ENCODE data around the gene CD151. TPM values are rescaled to one million over a fixed set of nuclear protein-coding genes. Genes with fewer than 3 reads are reported as not detected.

CD151 gene
- polyA plus RNA-seq, 1 experiment, result 2,262 TPM

DNA sequence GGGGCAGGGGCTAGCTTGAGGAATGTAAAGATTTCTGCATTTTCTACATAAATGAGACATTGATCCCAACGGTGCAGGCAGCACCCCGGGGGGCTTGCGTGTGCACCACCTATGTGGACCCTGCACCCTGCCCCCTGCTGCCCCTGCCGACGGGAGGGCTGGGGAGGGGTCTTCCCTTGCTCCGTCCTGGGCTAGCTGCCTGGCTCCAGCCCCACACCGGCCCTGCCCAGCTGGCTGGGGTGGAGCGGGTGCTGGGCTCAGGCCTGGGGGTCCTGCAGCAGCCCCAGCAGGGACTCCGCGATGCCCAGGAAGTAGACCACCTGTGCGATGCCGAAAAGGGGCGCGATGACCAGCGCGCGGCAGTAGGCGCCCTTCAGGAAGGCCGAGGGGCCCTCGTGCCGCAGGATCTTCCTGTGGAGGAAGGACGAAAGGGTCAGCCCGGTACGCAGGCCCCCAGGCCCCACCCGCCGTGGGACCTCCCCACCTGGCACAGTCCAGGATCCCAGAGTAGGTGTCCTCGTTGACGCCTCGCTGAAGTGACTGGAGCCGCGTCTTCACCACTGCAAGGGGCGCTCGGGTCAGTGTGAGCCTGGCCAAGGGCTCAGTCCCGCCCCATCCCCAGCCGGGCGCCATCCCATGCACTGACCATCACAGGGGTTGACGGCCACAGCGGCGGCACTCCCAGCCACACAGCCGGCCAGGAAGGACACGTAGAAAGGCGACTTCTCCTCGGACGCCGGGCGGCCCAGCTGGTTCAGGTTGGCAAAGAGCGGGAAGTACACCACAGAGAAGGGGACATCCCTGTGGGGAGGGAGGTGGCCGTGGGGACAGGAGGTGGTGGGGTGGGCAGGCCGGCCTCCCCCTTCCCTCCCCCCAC is 40.9 kb upstream of the CD151 start:
- H3K27me3 ChIP-seq (ENCODE audit: control insufficient read depth, insufficient read depth, low read length), result no peaks in the 10 kb centered on the region
- DNase-seq (ENCODE audit: low read depth), result no peak
- ChIA-PET POLR2A (no interaction called here), CTCF (no interaction called here)
- no peak overlapping the region for H3K4me3 ChIP-seq (ENCODE audit: low read depth, low read length)
- H3K36me3 ChIP-seq (ENCODE audit: control insufficient read depth, insufficient read depth, low read length), result peaks cover 2% of the 10 kb centered on the region
- TF ChIP-seq, protein P1, sequence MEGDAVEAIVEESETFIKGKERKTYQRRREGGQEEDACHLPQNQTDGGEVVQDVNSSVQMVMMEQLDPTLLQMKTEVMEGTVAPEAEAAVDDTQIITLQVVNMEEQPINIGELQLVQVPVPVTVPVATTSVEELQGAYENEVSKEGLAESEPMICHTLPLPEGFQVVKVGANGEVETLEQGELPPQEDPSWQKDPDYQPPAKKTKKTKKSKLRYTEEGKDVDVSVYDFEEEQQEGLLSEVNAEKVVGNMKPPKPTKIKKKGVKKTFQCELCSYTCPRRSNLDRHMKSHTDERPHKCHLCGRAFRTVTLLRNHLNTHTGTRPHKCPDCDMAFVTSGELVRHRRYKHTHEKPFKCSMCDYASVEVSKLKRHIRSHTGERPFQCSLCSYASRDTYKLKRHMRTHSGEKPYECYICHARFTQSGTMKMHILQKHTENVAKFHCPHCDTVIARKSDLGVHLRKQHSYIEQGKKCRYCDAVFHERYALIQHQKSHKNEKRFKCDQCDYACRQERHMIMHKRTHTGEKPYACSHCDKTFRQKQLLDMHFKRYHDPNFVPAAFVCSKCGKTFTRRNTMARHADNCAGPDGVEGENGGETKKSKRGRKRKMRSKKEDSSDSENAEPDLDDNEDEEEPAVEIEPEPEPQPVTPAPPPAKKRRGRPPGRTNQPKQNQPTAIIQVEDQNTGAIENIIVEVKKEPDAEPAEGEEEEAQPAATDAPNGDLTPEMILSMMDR (IDR thresholded peaks at IDR 0.05; ENCODE audit: insufficient read depth, low read depth, low read length), result no peak

DNA sequence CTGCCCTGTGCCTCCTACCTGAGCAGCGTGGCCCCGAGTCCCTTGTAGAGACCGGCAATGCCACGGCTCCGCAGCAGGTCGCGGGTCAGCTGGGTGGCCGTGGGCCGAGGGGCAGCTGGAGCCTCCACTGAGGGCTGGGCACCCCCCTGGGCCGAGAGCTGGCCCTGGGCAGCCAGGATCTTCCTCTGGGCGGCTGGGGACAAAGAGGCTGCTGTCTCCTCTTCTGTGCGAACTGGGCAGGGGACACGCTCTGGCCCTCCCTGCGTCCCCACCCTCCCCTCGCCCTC is 40.3 kb upstream of the CD151 start:
- H3K36me3 ChIP-seq (ENCODE audit: control insufficient read depth, insufficient read depth, low read length), result peaks cover 2% of the 10 kb centered on the region
- no peak for DNase-seq (ENCODE audit: low read depth)
- H3K27me3 ChIP-seq (ENCODE audit: control insufficient read depth, insufficient read depth, low read length), result no peaks in the 10 kb centered on the region
- H3K4me3 ChIP-seq (ENCODE audit: low read depth, low read length), result no peak overlapping the region
- ChIA-PET POLR2A (no interaction called here), CTCF (no interaction called here)
- TF ChIP-seq, protein P1 (IDR thresholded peaks at IDR 0.05; ENCODE audit: insufficient read depth, low read depth, low read length), result no peak

DNA sequence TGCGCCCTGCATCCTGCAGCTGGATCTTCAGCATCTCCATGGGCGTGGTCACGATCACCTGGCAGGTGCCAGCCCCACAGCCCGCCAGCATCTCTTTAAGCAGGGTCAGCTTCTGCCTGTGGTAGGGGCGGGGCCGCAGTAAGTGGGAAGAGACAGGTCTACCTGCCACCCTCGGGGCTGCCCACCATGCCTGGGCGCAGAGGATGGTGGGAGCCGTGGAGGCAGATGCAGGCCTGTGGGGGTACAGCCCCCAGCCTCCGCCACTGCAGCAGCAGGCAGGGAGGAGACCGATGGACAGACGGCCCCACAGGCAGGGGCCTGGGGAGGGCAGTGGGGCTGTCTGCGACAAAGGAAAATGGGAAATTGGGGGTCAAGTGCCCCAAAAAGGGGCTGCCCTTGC is 39.9 kb upstream of the CD151 start:
- CTCF ChIA-PET, result no interaction called here
- POLR2A ChIA-PET, result no interaction called here

DNA sequence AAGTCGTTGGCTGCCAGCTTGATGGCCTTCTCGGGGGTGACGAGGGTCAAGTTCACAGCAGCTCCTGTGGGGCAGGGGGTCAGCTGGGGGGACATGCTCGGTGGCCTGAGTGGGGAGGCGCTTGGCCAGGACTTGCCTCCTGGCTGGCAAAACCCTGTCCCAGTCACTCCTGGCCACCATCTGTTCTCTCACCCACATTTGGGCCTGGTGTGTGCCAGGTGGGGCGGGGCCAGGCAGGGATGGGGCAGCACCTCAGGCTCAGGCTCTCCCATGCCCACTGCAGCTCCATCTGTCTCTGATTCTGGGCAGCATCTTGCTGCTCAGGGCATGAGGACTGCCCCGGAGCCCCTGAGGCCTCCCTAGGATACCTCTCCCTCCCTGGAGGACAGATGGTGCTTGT is 39.2 kb upstream of the CD151 start:
- TF ChIP-seq, protein P1 (IDR thresholded peaks at IDR 0.05; ENCODE audit: insufficient read depth, low read depth, low read length), result no peak
- H3K36me3 ChIP-seq (ENCODE audit: control insufficient read depth, insufficient read depth, low read length), result peaks cover 2% of the 10 kb centered on the region
- DNase-seq (ENCODE audit: low read depth), result no peak
- H3K4me3 ChIP-seq (ENCODE audit: low read depth, low read length), result no peak overlapping the region
- no peaks in the 10 kb centered on the region for H3K27me3 ChIP-seq (ENCODE audit: control insufficient read depth, insufficient read depth, low read length)
- POLR2A ChIA-PET, result no interaction called here
- CTCF ChIA-PET, result interaction anchor here (1.6 kb wide), 1 partner anchor 10 kb away, joined by 6 read pairs; no protein-coding TSS in a partner anchor

More for the DNA sequence above, 39.9 kb upstream of the CD151 start:
- Histone ChIP-seq H3K4me3 (ENCODE audit: low read depth, low read length) (no peak overlapping the region), H3K36me3 (ENCODE audit: control insufficient read depth, insufficient read depth, low read length) (peaks cover 2% of the 10 kb centered on the region), H3K27me3 (ENCODE audit: control insufficient read depth, insufficient read depth, low read length) (no peaks in the 10 kb centered on the region)
- TF ChIP-seq, protein P1 (IDR thresholded peaks at IDR 0.05; ENCODE audit: insufficient read depth, low read depth, low read length), result no peak
- DNase-seq (ENCODE audit: low read depth), result no peak

DNA sequence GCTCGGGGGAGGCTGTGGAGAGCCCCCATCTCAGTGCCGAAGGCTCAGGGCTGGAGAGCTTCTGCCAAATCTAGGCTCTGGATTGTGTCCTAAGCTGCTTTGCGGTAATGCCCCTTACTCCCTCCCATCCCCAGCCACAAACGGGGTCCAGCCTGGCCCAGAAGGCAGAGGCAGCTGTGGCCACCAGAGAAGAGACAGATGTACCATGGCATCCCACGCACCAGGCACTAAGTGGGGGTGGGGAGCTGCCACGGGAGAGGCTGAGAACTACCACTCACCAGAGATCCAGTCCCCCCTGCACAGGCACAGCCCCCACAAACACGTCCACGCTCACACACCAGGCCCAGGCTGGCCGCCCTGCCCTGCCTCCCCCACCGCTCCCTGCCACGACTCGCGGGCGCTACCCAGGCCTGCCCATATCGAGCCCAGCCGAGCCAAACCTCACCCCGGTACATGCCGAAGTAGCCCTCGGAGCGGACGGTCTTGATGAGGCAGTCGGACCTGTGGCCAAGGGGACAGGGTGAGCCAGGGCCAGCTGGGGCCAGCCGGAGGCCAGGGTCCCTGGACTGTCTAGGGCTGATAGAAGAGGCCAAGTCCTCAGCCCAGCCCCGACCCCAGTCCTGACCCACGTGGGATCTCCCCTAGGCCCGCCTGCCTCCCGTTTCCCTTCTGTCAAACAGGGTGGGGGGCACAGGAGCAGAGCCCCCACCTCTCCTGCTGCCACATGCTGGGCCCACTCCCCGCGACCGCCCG is 38.6 kb upstream of the CD151 start:
- peaks cover 4% of the 10 kb centered on the region for H3K36me3 ChIP-seq (ENCODE audit: control insufficient read depth, insufficient read depth, low read length)
- H3K4me3 ChIP-seq (ENCODE audit: low read depth, low read length), result no peak overlapping the region
- POLR2A ChIA-PET, result interaction anchor here (0.6 kb wide), 1 partner anchor 35 kb away, joined by 3 read pairs; no protein-coding TSS in a partner anchor
- TF ChIP-seq, protein P1 (IDR thresholded peaks at IDR 0.05; ENCODE audit: insufficient read depth, low read depth, low read length), result no peak
- no peak for DNase-seq (ENCODE audit: low read depth)
- CTCF ChIA-PET, result interaction anchor here (1.6 kb wide), 1 partner anchor 11 kb away, joined by 6 read pairs; no protein-coding TSS in a partner anchor
- no peaks in the 10 kb centered on the region for H3K27me3 ChIP-seq (ENCODE audit: control insufficient read depth, insufficient read depth, low read length)

Data from BJ (cell line).